ENCODE results near the gene MED22. TPM values are rescaled to one million over a fixed set of nuclear protein-coding genes. Genes with fewer than 3 reads are reported as not detected.

Gene MED22
- total and polyA plus RNA-seq, 2 experiments from 2014 or later: 20.9 to 85.7 TPM

DNA sequence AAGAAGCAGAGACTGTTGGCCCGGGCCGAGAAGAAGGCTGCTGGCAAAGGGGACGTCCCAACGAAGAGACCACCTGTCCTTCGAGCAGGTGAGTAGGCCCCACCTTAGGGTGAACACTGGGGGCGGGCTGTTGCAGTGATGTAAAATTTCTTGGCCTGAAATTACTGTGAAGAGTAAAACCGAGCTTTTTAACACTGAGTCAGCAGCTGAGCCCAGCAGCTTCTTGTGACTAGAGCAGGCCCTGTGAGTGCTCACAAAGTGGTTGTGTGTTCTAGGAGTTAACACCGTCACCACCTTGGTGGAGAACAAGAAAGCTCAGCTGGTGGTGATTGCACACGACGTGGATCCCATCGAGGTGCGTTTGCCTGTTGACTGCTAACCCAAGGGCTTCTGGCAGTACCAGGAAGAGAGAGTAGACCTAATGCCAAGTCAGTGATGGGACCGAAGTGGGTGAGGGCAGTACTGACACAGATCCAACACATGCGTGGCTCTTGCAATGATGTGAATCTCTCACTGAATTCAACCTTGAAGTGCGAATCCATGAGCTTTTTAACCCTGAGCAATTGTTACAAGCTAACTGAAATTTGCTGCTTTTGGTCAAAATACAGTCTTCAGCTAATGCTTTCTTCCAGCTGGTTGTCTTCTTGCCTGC, 2.2 kb upstream of the MED22 start:
- Histone ChIP-seq H3K36me3 (ENCODE audit: insufficient read depth) (peaks cover 39% of the 10 kb centered on the region), H3K79me2 (replicated peaks; ENCODE audit: insufficient read depth) (peaks cover 47% of the 10 kb centered on the region), H2AFZ (no peak overlapping the region), H3F3A (replicated peaks; ENCODE audit: low read depth) (peaks cover 56% of the 10 kb centered on the region), H3K27ac (ENCODE audit: low read depth) (peak overlapping the region; percentile 96), H3K4me1 (ENCODE audit: insufficient read depth) (peaks cover 20% of the 10 kb centered on the region), H3K27me3 (ENCODE audit: insufficient read depth) (no peaks in the 10 kb centered on the region), H3K4me3 (peak overlapping the region; percentile 98), H4K20me1 (replicated peaks; ENCODE audit: insufficient read depth) (peaks cover 52% of the 10 kb centered on the region), H3K9me2 (ENCODE audit: insufficient read depth) (no peaks in the 10 kb centered on the region), H3K4me2 (peak overlapping the region; percentile 99)
- Mint-ChIP-seq H3K36me3 (ENCODE audit: low read depth) (peaks cover 74% of the 10 kb centered on the region), H3K27me3 (ENCODE audit: insufficient read depth, low read depth, poor library complexity) (peaks cover 30% of the 10 kb centered on the region), H3K9me3 (no peaks in the 10 kb centered on the region; the same call in 1 of the 3 replicates), H3K4me1 (peaks cover 23% of the 10 kb centered on the region), H3K27ac (peak overlapping the region; percentile 85; the same call in 1 of the 2 replicates), H3K4me3 (peak overlapping the region; percentile 94)
- DNase-seq (ENCODE audit: low spot score) (no peak), ATAC-seq (no peak)
- TF ChIP-seq, protein P1, sequence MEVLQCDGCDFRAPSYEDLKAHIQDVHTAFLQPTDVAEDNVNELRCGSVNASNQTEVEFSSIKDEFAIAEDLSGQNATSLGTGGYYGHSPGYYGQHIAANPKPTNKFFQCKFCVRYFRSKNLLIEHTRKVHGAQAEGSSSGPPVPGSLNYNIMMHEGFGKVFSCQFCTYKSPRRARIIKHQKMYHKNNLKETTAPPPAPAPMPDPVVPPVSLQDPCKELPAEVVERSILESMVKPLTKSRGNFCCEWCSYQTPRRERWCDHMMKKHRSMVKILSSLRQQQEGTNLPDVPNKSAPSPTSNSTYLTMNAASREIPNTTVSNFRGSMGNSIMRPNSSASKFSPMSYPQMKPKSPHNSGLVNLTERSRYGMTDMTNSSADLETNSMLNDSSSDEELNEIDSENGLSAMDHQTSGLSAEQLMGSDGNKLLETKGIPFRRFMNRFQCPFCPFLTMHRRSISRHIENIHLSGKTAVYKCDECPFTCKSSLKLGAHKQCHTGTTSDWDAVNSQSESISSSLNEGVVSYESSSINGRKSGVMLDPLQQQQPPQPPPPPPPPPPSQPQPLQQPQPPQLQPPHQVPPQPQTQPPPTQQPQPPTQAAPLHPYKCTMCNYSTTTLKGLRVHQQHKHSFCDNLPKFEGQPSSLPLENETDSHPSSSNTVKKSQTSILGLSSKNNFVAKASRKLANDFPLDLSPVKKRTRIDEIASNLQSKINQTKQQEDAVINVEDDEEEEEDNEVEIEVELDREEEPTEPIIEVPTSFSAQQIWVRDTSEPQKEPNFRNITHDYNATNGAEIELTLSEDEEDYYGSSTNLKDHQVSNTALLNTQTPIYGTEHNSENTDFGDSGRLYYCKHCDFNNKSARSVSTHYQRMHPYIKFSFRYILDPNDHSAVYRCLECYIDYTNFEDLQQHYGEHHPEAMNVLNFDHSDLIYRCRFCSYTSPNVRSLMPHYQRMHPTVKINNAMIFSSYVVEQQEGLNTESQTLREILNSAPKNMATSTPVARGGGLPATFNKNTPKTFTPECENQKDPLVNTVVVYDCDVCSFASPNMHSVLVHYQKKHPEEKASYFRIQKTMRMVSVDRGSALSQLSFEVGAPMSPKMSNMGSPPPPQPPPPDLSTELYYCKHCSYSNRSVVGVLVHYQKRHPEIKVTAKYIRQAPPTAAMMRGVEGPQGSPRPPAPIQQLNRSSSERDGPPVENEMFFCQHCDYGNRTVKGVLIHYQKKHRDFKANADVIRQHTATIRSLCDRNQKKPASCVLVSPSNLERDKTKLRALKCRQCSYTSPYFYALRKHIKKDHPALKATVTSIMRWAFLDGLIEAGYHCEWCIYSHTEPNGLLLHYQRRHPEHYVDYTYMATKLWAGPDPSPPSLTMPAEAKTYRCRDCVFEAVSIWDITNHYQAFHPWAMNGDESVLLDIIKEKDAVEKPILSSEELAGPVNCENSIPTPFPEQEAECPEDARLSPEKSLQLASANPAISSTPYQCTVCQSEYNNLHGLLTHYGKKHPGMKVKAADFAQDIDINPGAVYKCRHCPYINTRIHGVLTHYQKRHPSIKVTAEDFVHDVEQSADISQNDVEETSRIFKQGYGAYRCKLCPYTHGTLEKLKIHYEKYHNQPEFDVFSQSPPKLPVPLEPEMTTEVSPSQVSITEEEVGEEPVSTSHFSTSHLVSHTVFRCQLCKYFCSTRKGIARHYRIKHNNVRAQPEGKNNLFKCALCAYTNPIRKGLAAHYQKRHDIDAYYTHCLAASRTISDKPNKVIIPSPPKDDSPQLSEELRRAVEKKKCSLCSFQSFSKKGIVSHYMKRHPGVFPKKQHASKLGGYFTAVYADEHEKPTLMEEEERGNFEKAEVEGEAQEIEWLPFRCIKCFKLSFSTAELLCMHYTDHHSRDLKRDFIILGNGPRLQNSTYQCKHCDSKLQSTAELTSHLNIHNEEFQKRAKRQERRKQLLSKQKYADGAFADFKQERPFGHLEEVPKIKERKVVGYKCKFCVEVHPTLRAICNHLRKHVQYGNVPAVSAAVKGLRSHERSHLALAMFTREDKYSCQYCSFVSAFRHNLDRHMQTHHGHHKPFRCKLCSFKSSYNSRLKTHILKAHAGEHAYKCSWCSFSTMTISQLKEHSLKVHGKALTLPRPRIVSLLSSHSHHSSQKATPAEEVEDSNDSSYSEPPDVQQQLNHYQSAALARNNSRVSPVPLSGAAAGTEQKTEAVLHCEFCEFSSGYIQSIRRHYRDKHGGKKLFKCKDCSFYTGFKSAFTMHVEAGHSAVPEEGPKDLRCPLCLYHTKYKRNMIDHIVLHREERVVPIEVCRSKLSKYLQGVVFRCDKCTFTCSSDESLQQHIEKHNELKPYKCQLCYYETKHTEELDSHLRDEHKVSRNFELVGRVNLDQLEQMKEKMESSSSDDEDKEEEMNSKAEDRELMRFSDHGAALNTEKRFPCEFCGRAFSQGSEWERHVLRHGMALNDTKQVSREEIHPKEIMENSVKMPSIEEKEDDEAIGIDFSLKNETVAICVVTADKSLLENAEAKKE (CRISPR knock-in tag; IDR thresholded peaks at IDR 0.05): no peak
- TF ChIP-seq POLR2AphosphoS5 (IDR thresholded peaks at IDR 0.05; ENCODE audit: low read depth) (peak; percentile 52), STAT1 (IDR thresholded peaks at IDR 0.05; ENCODE audit: unreplicated experiment) (no peak)
- TF ChIP-seq, protein P2, sequence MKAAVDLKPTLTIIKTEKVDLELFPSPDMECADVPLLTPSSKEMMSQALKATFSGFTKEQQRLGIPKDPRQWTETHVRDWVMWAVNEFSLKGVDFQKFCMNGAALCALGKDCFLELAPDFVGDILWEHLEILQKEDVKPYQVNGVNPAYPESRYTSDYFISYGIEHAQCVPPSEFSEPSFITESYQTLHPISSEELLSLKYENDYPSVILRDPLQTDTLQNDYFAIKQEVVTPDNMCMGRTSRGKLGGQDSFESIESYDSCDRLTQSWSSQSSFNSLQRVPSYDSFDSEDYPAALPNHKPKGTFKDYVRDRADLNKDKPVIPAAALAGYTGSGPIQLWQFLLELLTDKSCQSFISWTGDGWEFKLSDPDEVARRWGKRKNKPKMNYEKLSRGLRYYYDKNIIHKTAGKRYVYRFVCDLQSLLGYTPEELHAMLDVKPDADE (IDR thresholded peaks at IDR 0.05): no peak
- TF ChIP-seq, protein P3, sequence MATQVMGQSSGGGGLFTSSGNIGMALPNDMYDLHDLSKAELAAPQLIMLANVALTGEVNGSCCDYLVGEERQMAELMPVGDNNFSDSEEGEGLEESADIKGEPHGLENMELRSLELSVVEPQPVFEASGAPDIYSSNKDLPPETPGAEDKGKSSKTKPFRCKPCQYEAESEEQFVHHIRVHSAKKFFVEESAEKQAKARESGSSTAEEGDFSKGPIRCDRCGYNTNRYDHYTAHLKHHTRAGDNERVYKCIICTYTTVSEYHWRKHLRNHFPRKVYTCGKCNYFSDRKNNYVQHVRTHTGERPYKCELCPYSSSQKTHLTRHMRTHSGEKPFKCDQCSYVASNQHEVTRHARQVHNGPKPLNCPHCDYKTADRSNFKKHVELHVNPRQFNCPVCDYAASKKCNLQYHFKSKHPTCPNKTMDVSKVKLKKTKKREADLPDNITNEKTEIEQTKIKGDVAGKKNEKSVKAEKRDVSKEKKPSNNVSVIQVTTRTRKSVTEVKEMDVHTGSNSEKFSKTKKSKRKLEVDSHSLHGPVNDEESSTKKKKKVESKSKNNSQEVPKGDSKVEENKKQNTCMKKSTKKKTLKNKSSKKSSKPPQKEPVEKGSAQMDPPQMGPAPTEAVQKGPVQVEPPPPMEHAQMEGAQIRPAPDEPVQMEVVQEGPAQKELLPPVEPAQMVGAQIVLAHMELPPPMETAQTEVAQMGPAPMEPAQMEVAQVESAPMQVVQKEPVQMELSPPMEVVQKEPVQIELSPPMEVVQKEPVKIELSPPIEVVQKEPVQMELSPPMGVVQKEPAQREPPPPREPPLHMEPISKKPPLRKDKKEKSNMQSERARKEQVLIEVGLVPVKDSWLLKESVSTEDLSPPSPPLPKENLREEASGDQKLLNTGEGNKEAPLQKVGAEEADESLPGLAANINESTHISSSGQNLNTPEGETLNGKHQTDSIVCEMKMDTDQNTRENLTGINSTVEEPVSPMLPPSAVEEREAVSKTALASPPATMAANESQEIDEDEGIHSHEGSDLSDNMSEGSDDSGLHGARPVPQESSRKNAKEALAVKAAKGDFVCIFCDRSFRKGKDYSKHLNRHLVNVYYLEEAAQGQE (IDR thresholded peaks at IDR 0.05; ENCODE audit: unreplicated experiment): no peak
